GM23338 (cell line): ENCODE results near the gene ZFHX3. TPM values are rescaled to one million over a fixed set of nuclear protein-coding genes. Genes with fewer than 3 reads are reported as not detected.

ENCODE experiments used
- ATAC-seq: fragments of 200-7000 bp; cut with Tn5 transposase; 3 replicates; pipeline ENCODE4 v1.9.1; 2020
- DNase-seq: peaks from one replicate; pipeline ENCODE4 v3.0.0-alpha.2; 2015; ENCODE audit warnings: low spot score
- H2AFZ ChIP-seq: fragments of 200-600 bp; sonication (generic); 2 replicates; pipeline ENCODE4 v1.8.0; 2016; ENCODE audit warnings: antibody characterized with exemption, mild to moderate bottlenecking, moderate library complexity
- H3F3A ChIP-seq: fragments of 200-600 bp; sonication (generic); replicated peaks from 2 replicates; pipeline ENCODE4 v1.8.0; 2017; ENCODE audit warnings: antibody characterized with exemption, mixed run types, low read depth
- H3K27ac ChIP-seq: fragments of 200-600 bp; sonication (generic); 2 replicates; pipeline ENCODE4 v1.6.1; 2016; ENCODE audit warnings: low read depth
- H3K27me3 ChIP-seq: fragments of 200-600 bp; sonication (generic); 2 replicates; pipeline ENCODE4 v1.8.0; 2016; ENCODE audit warnings: mild to moderate bottlenecking, mixed run types, moderate library complexity; ENCODE audit not compliant: insufficient read depth
- H3K36me3 ChIP-seq: fragments of 200-600 bp; sonication (generic); 2 replicates; pipeline ENCODE4 v1.8.0; 2016; ENCODE audit warnings: mild to moderate bottlenecking; ENCODE audit not compliant: insufficient read depth
- H3K4me1 ChIP-seq: fragments of 200-600 bp; sonication (generic); 2 replicates; pipeline ENCODE4 v1.8.0; 2016; ENCODE audit warnings: mild to moderate bottlenecking, moderate library complexity; ENCODE audit not compliant: insufficient read depth
- H3K4me2 ChIP-seq: fragments of 200-600 bp; sonication (generic); 2 replicates; pipeline ENCODE4 v1.7.1; 2017; ENCODE audit warnings: mixed run types
- H3K4me3 ChIP-seq: fragments of 200-600 bp; sonication (generic); 2 replicates; pipeline ENCODE4 v1.6.1; 2016; ENCODE audit warnings: mixed run types
- H3K79me2 ChIP-seq: fragments of 200-600 bp; sonication (generic); replicated peaks from 2 replicates; pipeline ENCODE4 v1.8.0; 2017; ENCODE audit warnings: mild to moderate bottlenecking; ENCODE audit not compliant: insufficient read depth
- H3K9me2 ChIP-seq: fragments of 200-600 bp; sonication (generic); 2 replicates; pipeline ENCODE4 v1.8.0; 2017; ENCODE audit not compliant: insufficient read depth
- H4K20me1 ChIP-seq: fragments of 200-600 bp; sonication (generic); replicated peaks from 2 replicates; pipeline ENCODE4 v1.8.0; 2017; ENCODE audit warnings: mild to moderate bottlenecking; ENCODE audit not compliant: insufficient read depth
- H3K27ac Mint-ChIP-seq: 2 replicates; pipeline ENCODE4 v1.8.0; 2020; ENCODE audit warnings: inconsistent platforms, mild to moderate bottlenecking, moderate library complexity, mixed read lengths
- H3K27me3 Mint-ChIP-seq: 3 replicates; pipeline ENCODE4 v1.8.0; 2022; ENCODE audit warnings: low read depth, mild to moderate bottlenecking, moderate library complexity, mixed read lengths, inconsistent platforms; ENCODE audit not compliant: insufficient read depth, poor library complexity
- H3K36me3 Mint-ChIP-seq: 3 replicates; pipeline ENCODE4 v1.8.0; 2021; ENCODE audit warnings: low read depth, mild to moderate bottlenecking, inconsistent platforms, moderate library complexity, mixed read lengths
- H3K4me1 Mint-ChIP-seq: 3 replicates; pipeline ENCODE4 v1.8.0; 2020; ENCODE audit warnings: mild to moderate bottlenecking, inconsistent platforms, mixed read lengths
- H3K4me3 Mint-ChIP-seq: 3 replicates; pipeline ENCODE4 v1.8.0; 2021; ENCODE audit warnings: moderate library complexity, mild to moderate bottlenecking, inconsistent platforms, mixed read lengths
- H3K9me3 Mint-ChIP-seq: 3 replicates; pipeline ENCODE4 v1.8.0; 2020; ENCODE audit warnings: moderate library complexity, mild to moderate bottlenecking, inconsistent platforms, mixed read lengths
- CREB1 ChIP-seq: fragments of 250-450 bp; sonication (Bioruptor Pico); IDR thresholded peaks from 2 replicates; pipeline ENCODE4 v1.5.0; 2020; ENCODE audit warnings: low read depth, mild to moderate bottlenecking, moderate library complexity
- CTCF ChIP-seq, 2 experiments: fragments of 200-600 bp in 1 of 2; sonication (generic) in 1 of 2; conservative IDR thresholded peaks; 2 replicates each; pipeline versions ENCODE4 v1.5.1 to v1.6.1; 2016 to 2017; ENCODE audit warnings: antibody characterized with exemption in 2 of 2, low read depth in 2 of 2, mild to moderate bottlenecking in 2 of 2, moderate library complexity in 1 of 2
- EZH2 ChIP-seq: fragments of 200-600 bp; sonication (generic); IDR thresholded peaks from one replicate; pipeline ENCODE4 v1.8.0; 2017; ENCODE audit warnings: antibody characterized with exemption, mild to moderate bottlenecking, low read depth; ENCODE audit not compliant: unreplicated experiment
- EZH2phosphoT487 ChIP-seq: fragments of 200-600 bp; sonication (generic); IDR thresholded peaks from one replicate; pipeline ENCODE4 v1.8.1; 2018; ENCODE audit warnings: antibody characterized with exemption; ENCODE audit not compliant: unreplicated experiment
- JUNB ChIP-seq: IDR thresholded peaks from one replicate; pipeline ENCODE4 v1.6.1; 2016; ENCODE audit warnings: antibody characterized with exemption; ENCODE audit not compliant: unreplicated experiment
- NANOG ChIP-seq: IDR thresholded peaks from 2 replicates; pipeline ENCODE4 v1.6.1; 2016; ENCODE audit warnings: antibody characterized with exemption, borderline replicate concordance
- POLR2AphosphoS5 ChIP-seq: IDR thresholded peaks from 2 replicates; pipeline ENCODE4 v1.6.1; 2016; ENCODE audit warnings: antibody characterized with exemption, low read depth
- STAT1 ChIP-seq: IDR thresholded peaks from one replicate; pipeline ENCODE4 v1.6.1; 2016; ENCODE audit warnings: antibody characterized with exemption; ENCODE audit not compliant: unreplicated experiment
- ZNF331 ChIP-seq: fragments of 250-450 bp; sonication (Bioruptor Pico); IDR thresholded peaks from 2 replicates; pipeline ENCODE4 v1.5.0; 2020; ENCODE audit warnings: low read depth, mild to moderate bottlenecking, moderate library complexity
- polyA plus RNA-seq: library from polyadenylated mRNA; unstranded; fragments of >200 nt; fragmentation: Nextera tagmentation; extraction: Ambion mirVana; gene quantifications from 2 replicates; pipeline ENCODE4 v1.2.1, GENCODE V29; 2016
- total RNA-seq: library from RNA; depleted of rRNA; stranded (reverse); fragments of >200 nt; shearing (Covaris generic); gene quantifications from 2 replicates; pipeline ENCODE4 v1.2.3, GENCODE V29; 2014
- TF ChIP-seq, protein P1 (sequence below): IDR thresholded peaks from 2 replicates; pipeline ENCODE4 v1.6.1; 2016; ENCODE audit warnings: antibody characterized with exemption
- TF ChIP-seq, protein P2 (sequence below): fragments of 250-450 bp; sonication (Bioruptor Pico); IDR thresholded peaks from 2 replicates; pipeline ENCODE4 v1.5.0; 2020; ENCODE audit warnings: mild to moderate bottlenecking, moderate library complexity
- TF ChIP-seq, protein P3 (sequence below): IDR thresholded peaks from one replicate; pipeline ENCODE4 v1.6.1; 2018; ENCODE audit warnings: antibody characterized with exemption; ENCODE audit not compliant: unreplicated experiment

ZFHX3 gene
- total and polyA plus RNA-seq, 2 experiments from 2014 or later: 1.0 to 1.5 TPM

- Histone ChIP-seq H3K36me3 (no peaks in the 10 kb centered on the region), H3K9me2 (0 out of 2 replicates have a peak, but pooled peaks cover 3% of the 10 kb centered on the region), H3K27me3 (peaks cover 63% of the 10 kb centered on the region), H3K4me3 (no peak overlapping the region), H3K79me2 (no peaks in the 10 kb centered on the region), H3K4me2 (no peak overlapping the region), H3F3A (no peaks in the 10 kb centered on the region), H4K20me1 (peaks cover 7% of the 10 kb centered on the region), H3K4me1 (0 out of 2 replicates have a peak, but pooled peaks cover 6% of the 10 kb centered on the region), H2AFZ (no peak overlapping the region), H3K27ac (no peak overlapping the region)
- H3K4me1 Mint-ChIP-seq: peaks cover 9% of the 10 kb centered on the region; the same call in 1 of the 3 replicates
- no peak overlapping the region for H3K4me3 Mint-ChIP-seq
- DNase-seq (no peak), ATAC-seq (no peak)
- no peaks in the 10 kb centered on the region for H3K36me3 Mint-ChIP-seq
- H3K27ac Mint-ChIP-seq: no peak overlapping the region
- no peaks in the 10 kb centered on the region for H3K9me3 Mint-ChIP-seq
- TF ChIP-seq, protein P1, sequence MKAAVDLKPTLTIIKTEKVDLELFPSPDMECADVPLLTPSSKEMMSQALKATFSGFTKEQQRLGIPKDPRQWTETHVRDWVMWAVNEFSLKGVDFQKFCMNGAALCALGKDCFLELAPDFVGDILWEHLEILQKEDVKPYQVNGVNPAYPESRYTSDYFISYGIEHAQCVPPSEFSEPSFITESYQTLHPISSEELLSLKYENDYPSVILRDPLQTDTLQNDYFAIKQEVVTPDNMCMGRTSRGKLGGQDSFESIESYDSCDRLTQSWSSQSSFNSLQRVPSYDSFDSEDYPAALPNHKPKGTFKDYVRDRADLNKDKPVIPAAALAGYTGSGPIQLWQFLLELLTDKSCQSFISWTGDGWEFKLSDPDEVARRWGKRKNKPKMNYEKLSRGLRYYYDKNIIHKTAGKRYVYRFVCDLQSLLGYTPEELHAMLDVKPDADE: no peak
- TF ChIP-seq EZH2: no peak
- TF ChIP-seq JUNB: no peak
- no peak for TF ChIP-seq ZNF331 (CRISPR knock-in tag)
- TF ChIP-seq, protein P2, sequence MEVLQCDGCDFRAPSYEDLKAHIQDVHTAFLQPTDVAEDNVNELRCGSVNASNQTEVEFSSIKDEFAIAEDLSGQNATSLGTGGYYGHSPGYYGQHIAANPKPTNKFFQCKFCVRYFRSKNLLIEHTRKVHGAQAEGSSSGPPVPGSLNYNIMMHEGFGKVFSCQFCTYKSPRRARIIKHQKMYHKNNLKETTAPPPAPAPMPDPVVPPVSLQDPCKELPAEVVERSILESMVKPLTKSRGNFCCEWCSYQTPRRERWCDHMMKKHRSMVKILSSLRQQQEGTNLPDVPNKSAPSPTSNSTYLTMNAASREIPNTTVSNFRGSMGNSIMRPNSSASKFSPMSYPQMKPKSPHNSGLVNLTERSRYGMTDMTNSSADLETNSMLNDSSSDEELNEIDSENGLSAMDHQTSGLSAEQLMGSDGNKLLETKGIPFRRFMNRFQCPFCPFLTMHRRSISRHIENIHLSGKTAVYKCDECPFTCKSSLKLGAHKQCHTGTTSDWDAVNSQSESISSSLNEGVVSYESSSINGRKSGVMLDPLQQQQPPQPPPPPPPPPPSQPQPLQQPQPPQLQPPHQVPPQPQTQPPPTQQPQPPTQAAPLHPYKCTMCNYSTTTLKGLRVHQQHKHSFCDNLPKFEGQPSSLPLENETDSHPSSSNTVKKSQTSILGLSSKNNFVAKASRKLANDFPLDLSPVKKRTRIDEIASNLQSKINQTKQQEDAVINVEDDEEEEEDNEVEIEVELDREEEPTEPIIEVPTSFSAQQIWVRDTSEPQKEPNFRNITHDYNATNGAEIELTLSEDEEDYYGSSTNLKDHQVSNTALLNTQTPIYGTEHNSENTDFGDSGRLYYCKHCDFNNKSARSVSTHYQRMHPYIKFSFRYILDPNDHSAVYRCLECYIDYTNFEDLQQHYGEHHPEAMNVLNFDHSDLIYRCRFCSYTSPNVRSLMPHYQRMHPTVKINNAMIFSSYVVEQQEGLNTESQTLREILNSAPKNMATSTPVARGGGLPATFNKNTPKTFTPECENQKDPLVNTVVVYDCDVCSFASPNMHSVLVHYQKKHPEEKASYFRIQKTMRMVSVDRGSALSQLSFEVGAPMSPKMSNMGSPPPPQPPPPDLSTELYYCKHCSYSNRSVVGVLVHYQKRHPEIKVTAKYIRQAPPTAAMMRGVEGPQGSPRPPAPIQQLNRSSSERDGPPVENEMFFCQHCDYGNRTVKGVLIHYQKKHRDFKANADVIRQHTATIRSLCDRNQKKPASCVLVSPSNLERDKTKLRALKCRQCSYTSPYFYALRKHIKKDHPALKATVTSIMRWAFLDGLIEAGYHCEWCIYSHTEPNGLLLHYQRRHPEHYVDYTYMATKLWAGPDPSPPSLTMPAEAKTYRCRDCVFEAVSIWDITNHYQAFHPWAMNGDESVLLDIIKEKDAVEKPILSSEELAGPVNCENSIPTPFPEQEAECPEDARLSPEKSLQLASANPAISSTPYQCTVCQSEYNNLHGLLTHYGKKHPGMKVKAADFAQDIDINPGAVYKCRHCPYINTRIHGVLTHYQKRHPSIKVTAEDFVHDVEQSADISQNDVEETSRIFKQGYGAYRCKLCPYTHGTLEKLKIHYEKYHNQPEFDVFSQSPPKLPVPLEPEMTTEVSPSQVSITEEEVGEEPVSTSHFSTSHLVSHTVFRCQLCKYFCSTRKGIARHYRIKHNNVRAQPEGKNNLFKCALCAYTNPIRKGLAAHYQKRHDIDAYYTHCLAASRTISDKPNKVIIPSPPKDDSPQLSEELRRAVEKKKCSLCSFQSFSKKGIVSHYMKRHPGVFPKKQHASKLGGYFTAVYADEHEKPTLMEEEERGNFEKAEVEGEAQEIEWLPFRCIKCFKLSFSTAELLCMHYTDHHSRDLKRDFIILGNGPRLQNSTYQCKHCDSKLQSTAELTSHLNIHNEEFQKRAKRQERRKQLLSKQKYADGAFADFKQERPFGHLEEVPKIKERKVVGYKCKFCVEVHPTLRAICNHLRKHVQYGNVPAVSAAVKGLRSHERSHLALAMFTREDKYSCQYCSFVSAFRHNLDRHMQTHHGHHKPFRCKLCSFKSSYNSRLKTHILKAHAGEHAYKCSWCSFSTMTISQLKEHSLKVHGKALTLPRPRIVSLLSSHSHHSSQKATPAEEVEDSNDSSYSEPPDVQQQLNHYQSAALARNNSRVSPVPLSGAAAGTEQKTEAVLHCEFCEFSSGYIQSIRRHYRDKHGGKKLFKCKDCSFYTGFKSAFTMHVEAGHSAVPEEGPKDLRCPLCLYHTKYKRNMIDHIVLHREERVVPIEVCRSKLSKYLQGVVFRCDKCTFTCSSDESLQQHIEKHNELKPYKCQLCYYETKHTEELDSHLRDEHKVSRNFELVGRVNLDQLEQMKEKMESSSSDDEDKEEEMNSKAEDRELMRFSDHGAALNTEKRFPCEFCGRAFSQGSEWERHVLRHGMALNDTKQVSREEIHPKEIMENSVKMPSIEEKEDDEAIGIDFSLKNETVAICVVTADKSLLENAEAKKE (CRISPR knock-in tag): no peak
- TF ChIP-seq, protein P3, sequence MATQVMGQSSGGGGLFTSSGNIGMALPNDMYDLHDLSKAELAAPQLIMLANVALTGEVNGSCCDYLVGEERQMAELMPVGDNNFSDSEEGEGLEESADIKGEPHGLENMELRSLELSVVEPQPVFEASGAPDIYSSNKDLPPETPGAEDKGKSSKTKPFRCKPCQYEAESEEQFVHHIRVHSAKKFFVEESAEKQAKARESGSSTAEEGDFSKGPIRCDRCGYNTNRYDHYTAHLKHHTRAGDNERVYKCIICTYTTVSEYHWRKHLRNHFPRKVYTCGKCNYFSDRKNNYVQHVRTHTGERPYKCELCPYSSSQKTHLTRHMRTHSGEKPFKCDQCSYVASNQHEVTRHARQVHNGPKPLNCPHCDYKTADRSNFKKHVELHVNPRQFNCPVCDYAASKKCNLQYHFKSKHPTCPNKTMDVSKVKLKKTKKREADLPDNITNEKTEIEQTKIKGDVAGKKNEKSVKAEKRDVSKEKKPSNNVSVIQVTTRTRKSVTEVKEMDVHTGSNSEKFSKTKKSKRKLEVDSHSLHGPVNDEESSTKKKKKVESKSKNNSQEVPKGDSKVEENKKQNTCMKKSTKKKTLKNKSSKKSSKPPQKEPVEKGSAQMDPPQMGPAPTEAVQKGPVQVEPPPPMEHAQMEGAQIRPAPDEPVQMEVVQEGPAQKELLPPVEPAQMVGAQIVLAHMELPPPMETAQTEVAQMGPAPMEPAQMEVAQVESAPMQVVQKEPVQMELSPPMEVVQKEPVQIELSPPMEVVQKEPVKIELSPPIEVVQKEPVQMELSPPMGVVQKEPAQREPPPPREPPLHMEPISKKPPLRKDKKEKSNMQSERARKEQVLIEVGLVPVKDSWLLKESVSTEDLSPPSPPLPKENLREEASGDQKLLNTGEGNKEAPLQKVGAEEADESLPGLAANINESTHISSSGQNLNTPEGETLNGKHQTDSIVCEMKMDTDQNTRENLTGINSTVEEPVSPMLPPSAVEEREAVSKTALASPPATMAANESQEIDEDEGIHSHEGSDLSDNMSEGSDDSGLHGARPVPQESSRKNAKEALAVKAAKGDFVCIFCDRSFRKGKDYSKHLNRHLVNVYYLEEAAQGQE: no peak
- no peak for TF ChIP-seq CREB1 (CRISPR knock-in tag)
- TF ChIP-seq EZH2phosphoT487: no peak
- TF ChIP-seq POLR2AphosphoS5: no peak
- no peak for TF ChIP-seq NANOG
- no peak for TF ChIP-seq STAT1
- TF ChIP-seq CTCF (conservative IDR thresholded peaks at IDR 0.05; ENCODE audit: low read depth in 2 of 2): no peak
- H3K27me3 Mint-ChIP-seq: peaks cover 68% of the 10 kb centered on the region
Measured at GRCh38 chr16:73024571-73025105, 23.3 kb downstream of the ZFHX3 start.
